Measurements from ENCODE around the gene C3orf80. TPM values are rescaled to one million over a fixed set of nuclear protein-coding genes. Genes with fewer than 3 reads are reported as not detected.
"Not testable (repeated sequence)": the region's sequence is repeated elsewhere in the genome, so short reads cannot be mapped to it uniquely, and the experiment has no call there.

The C3orf80 gene
- total and polyA plus RNA-seq, 2 experiments from 2014 or later, result 0.46 to 0.47 TPM

DNA sequence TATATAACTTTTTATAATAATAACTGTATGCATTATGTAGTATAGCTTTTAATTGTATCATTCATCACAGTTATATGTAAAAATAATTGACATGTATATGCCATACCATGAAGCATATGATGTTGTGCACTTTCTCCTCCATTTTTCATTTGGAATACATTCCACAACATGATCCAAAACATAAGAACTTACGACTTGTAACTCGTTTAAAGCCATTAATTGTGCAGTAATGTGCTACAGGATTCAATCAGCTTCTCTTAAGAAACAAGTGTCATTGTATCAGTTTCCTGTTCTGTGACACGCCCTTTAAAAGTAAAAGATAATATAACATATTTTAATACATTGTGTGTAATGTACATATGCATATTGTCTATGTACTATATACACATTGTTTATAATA is 2.2 kb downstream of the C3orf80 start:
- Histone ChIP-seq H3K9me2 (replicated peaks; ENCODE audit: insufficient read depth) (no peaks in the 10 kb centered on the region), H3K4me2 (no peak overlapping the region), H3K36me3 (replicated peaks; ENCODE audit: insufficient read depth, low read depth) (no peaks in the 10 kb centered on the region), H3K4me3 (no peak overlapping the region), H2AFZ (no peak overlapping the region), H3K27ac (no peak overlapping the region), H3K27me3 (peaks cover 77% of the 10 kb centered on the region), H3K4me1 (ENCODE audit: insufficient read depth) (peaks cover 9% of the 10 kb centered on the region), H4K20me1 (ENCODE audit: insufficient read depth, poor library complexity, severe bottlenecking) (no peaks in the 10 kb centered on the region), H3K79me2 (no peaks in the 10 kb centered on the region), H3K9me3 (ENCODE audit: low read depth) (no peaks in the 10 kb centered on the region)
- DNase-seq (ENCODE audit: low spot score), result no peak
- WGBS (ENCODE audit: low lambda C conversion rate, missing lambda C conversion rate), result 75% methylated on average over 3 of the region's 3 CpGs
- TF ChIP-seq EZH2phosphoT487 (IDR thresholded peaks at IDR 0.05; ENCODE audit: low read depth, severe bottlenecking, unreplicated experiment) (no peak), EZH2 (IDR thresholded peaks at IDR 0.05; ENCODE audit: borderline replicate concordance) (no peak)
- TF ChIP-seq, protein P1, sequence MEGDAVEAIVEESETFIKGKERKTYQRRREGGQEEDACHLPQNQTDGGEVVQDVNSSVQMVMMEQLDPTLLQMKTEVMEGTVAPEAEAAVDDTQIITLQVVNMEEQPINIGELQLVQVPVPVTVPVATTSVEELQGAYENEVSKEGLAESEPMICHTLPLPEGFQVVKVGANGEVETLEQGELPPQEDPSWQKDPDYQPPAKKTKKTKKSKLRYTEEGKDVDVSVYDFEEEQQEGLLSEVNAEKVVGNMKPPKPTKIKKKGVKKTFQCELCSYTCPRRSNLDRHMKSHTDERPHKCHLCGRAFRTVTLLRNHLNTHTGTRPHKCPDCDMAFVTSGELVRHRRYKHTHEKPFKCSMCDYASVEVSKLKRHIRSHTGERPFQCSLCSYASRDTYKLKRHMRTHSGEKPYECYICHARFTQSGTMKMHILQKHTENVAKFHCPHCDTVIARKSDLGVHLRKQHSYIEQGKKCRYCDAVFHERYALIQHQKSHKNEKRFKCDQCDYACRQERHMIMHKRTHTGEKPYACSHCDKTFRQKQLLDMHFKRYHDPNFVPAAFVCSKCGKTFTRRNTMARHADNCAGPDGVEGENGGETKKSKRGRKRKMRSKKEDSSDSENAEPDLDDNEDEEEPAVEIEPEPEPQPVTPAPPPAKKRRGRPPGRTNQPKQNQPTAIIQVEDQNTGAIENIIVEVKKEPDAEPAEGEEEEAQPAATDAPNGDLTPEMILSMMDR (IDR thresholded peaks at IDR 0.05; ENCODE audit: poor library complexity), result no peak

DNA sequence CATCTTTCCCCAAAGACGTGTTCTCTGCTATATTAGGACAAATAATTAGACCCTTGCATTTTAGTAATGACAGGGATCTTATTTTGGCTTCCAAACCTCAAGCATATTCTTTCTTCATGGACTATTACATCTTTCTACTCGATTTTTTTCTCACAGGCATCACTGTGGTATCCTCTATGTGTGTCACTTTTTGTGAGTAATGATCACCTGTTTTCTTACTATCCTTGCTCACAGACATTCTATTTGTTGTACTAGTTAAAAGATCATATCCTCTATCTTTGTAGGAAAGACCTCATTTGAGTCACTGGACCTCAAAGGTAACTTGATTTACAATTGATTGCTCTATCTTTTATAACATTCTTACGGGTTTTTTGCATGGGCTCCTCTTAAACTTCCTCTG is 6.8 kb downstream of the C3orf80 start:
- Histone ChIP-seq H3K27me3 (peaks cover 41% of the 10 kb centered on the region), H3K9me2 (replicated peaks; ENCODE audit: insufficient read depth) (no peaks in the 10 kb centered on the region), H3K79me2 (no peaks in the 10 kb centered on the region), H3K9me3 (ENCODE audit: low read depth) (no peaks in the 10 kb centered on the region), H3K36me3 (replicated peaks; ENCODE audit: insufficient read depth, low read depth) (no peaks in the 10 kb centered on the region), H3K4me1 (ENCODE audit: insufficient read depth) (no peaks in the 10 kb centered on the region), H2AFZ (no peak overlapping the region), H4K20me1 (ENCODE audit: insufficient read depth, poor library complexity, severe bottlenecking) (no peaks in the 10 kb centered on the region), H3K4me2 (no peak overlapping the region), H3K27ac (no peak overlapping the region), H3K4me3 (no peak overlapping the region)
- WGBS (ENCODE audit: low lambda C conversion rate, missing lambda C conversion rate), result 78% methylated on average over 3 of the region's 3 CpGs
- TF ChIP-seq EZH2phosphoT487 (IDR thresholded peaks at IDR 0.05; ENCODE audit: low read depth, severe bottlenecking, unreplicated experiment) (no peak), EZH2 (IDR thresholded peaks at IDR 0.05; ENCODE audit: borderline replicate concordance) (no peak)
- TF ChIP-seq, protein P1 (IDR thresholded peaks at IDR 0.05; ENCODE audit: poor library complexity), result no peak
- DNase-seq (ENCODE audit: low spot score), result no peak

DNA sequence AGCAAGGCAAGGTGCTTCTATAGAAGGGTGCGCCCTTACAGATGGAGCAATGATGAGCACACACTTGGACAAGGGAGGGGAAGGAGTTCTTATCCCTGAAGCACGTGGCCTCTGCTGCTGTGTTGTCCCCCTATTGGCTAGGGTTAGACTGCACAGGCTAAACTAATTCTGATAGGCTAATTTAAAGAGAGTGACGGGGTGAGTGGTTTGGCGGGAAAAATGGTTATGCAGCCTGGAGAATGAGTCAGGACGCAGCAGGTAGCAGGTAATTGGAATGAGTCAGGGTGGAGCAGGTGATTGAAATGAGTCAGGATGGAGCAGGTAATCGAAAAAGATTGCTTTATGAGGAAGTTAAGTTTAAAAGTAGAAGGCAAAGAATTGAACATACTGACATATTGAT is 15.5 kb downstream of the C3orf80 start:
- not testable (repeated sequence) for H3K9me2 ChIP-seq (replicated peaks; ENCODE audit: insufficient read depth); H3K9me3 ChIP-seq (ENCODE audit: low read depth)

DNA sequence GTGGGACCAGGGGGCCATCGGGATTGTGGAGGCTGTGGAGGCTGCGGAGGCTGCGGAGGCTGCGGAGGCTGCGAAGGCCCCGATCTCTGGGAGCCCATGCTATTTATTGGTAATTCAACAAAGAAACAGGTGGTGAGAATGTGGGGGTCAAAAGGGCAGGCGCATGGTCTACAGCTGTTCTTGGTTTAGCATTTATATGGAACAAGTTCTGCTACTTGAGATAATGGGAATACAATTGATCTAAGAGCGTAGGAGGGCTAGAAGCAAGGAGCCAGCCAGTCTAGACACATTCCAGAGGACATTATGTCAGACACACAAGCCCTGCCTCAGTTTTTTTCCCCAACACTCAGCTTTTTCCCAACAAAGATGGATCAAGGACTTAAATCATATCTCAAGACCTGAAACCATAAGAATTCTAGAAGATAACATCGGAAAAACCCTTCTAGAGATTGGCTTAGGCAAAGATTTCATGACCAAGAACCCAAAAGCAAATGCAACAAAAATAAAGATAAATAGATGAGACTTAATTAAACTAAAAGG is 20.1 kb downstream of the C3orf80 start:
- H2AFZ ChIP-seq, result no peak overlapping the region
- H3K4me2 ChIP-seq, result no peak overlapping the region
- H3K9me3 ChIP-seq (ENCODE audit: low read depth), result no peaks in the 10 kb centered on the region
- TF ChIP-seq EZH2 (IDR thresholded peaks at IDR 0.05; ENCODE audit: borderline replicate concordance) (no peak), EZH2phosphoT487 (IDR thresholded peaks at IDR 0.05; ENCODE audit: low read depth, severe bottlenecking, unreplicated experiment) (no peak)
- TF ChIP-seq, protein P1 (IDR thresholded peaks at IDR 0.05; ENCODE audit: poor library complexity), result no peak
- no peaks in the 10 kb centered on the region for H3K79me2 ChIP-seq
- no peaks in the 10 kb centered on the region for H3K27me3 ChIP-seq
- no peaks in the 10 kb centered on the region for H4K20me1 ChIP-seq (ENCODE audit: insufficient read depth, poor library complexity, severe bottlenecking)
- H3K4me3 ChIP-seq, result no peak overlapping the region
- WGBS (ENCODE audit: low lambda C conversion rate, missing lambda C conversion rate), result 81% methylated on average over 9 of the region's 9 CpGs
- no peak overlapping the region for H3K27ac ChIP-seq
- no peak for DNase-seq (ENCODE audit: low spot score)
- H3K4me1 ChIP-seq (ENCODE audit: insufficient read depth), result no peaks in the 10 kb centered on the region
- H3K9me2 ChIP-seq (replicated peaks; ENCODE audit: insufficient read depth), result no peaks in the 10 kb centered on the region
- H3K36me3 ChIP-seq (replicated peaks; ENCODE audit: insufficient read depth, low read depth), result no peaks in the 10 kb centered on the region

More for the DNA sequence above, 15.5 kb downstream of the C3orf80 start:
- 93% methylated on average over 6 of the region's 6 CpGs for WGBS (ENCODE audit: low lambda C conversion rate, missing lambda C conversion rate)
- DNase-seq (ENCODE audit: low spot score); H3K27me3 ChIP-seq; H3K27ac ChIP-seq; H4K20me1 ChIP-seq (ENCODE audit: insufficient read depth, poor library complexity, severe bottlenecking); H3K4me1 ChIP-seq (ENCODE audit: insufficient read depth); H2AFZ ChIP-seq; H3K79me2 ChIP-seq; H3K4me3 ChIP-seq; H3K36me3 ChIP-seq (replicated peaks; ENCODE audit: insufficient read depth, low read depth); H3K4me2 ChIP-seq: not testable (repeated sequence)
